Activated CD8-positive, alpha-beta memory T cell treated with anti-CD3 and anti-CD28 coated beads for 36 hours (primary cell): ENCODE results near the gene GH1. TPM values are rescaled to one million over a fixed set of nuclear protein-coding genes. Genes with fewer than 3 reads are reported as not detected.
"Not testable (repeated sequence)": the region's sequence is repeated elsewhere in the genome, so short reads cannot be mapped to it uniquely, and the experiment has no call there.

Experiments used
- CTCF ChIA-PET: fragments of 350-600 bp; sonication (Branson Sonifier 250); formaldehyde crosslinking; loops from one replicate; lab custom pipeline; 2021; ENCODE audit warnings: antibody characterized with exemption; lab: Charles Lee
- POLR2A ChIA-PET: fragments of 350-600 bp; sonication (Branson Sonifier 250); formaldehyde crosslinking; loops from one replicate; lab custom pipeline; 2021; ENCODE audit warnings: antibody characterized with exemption; lab: Charles Lee
- total RNA-seq, 2 experiments: library from RNA; stranded (reverse); gene quantifications; one replicate each; pipeline ENCODE4 v1.2.3, GENCODE V29; 2021

Gene GH1
- total RNA-seq, 2 experiments from 2014 or later = not detected

GRCh38 chr17:63931981-63932561 lies 13.4 kb upstream of the GH1 start, which contains the start of gene CD79B:
CD79B (minus strand) TSS chr17:63932331; CDS start chr17:63932261, 70 bp downstream.
- CTCF ChIA-PET = interaction anchor here (0.5 to 2.2 kb wide), 5 partner anchors 13 to 93 kb away, joined by 3 to 15 read pairs (median 5); partner anchors contain the start of gene GH1
- POLR2A ChIA-PET = interaction anchor here (1.2 kb wide), 1 partner anchor 198 kb away, joined by 4 read pairs; the partner anchor contains the start of gene ERN1

DNA sequence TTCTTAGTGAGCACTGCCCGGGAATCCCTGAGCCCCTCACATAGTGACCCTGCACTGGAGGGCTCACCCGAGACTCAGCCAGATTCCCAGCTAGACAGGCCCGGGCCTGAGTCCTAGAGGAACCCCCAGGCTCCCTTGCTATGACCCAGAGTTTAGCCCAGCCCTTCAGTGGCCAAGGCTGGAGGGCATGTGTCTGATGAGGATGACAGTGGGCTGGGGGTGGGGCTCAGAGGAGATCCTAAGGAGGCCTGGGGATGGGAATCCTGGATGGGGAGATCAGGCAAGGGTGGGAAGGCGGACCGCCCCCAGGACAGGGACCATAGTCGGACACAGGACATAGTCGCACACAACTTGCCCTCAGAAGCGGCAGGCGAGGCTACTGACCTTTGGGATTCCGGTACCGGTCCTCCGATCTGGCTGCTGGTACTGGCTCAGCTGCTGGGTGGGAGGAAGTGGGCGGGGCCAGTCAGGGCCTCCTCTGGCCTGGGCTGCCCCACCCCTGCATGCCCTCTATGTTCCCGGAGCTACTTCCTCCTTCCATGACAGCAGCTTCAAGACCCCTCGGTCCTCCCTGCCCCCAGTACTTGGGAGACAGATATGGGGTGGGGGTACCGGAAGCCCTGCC lies 12.4 kb upstream of the GH1 start:
- ChIA-PET POLR2A (interaction anchor here (1.2 kb wide), 1 partner anchor 199 kb away, joined by 4 read pairs; the partner anchor contains the start of gene ERN1), CTCF (interaction anchor here (1.1 to 1.8 kb wide), 3 partner anchors 12 to 94 kb away, joined by 3 to 5 read pairs (median 5); partner anchors contain the start of gene CSHL1)

- POLR2A ChIA-PET = interaction anchor here (0.6 kb wide), 1 partner anchor 88 kb away, joined by 4 read pairs; no protein-coding TSS in a partner anchor
- CTCF ChIA-PET = interaction anchor here (1.1 to 1.8 kb wide), 5 partner anchors 11 to 95 kb away, joined by 3 to 5 read pairs (median 4); no protein-coding TSS in a partner anchor
These were observed 11.5 kb upstream of the GH1 start for GRCh38 chr17:63929860-63930766.

DNA sequence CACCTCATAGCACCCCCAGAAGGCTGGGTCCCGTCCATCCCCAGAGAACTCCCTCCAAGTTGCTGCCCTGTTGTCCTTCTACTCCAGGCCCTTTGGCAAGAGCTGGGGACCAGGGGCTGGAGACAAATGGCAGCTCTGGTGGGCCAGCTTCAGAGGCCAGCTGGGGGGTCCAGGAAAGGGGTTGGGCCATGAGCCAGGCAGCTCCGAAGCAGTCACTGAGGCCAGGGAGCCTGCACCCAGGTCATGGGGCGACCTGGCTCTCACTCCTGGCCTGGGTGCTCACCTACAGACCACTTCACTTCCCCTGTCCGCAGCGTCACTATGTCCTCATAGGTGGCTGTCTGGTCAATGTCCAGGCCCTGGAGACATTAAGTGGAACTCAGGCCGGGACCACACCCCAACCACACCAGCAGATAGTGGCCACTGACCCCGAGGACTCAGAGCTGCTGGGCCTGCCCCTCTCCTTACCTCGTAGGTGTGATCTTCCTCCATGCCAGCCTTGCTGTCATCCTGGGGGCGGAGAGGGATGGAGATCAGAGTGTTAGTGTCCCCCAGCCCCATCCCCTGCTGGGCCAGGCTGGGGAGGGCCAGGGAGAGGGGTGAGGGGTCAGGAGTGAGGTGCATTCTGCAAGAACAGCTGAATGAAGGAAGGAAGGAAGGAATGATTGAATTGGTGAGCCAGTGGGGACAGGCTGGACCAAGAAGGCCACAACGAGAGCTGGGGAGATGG lies 10.5 kb upstream of the GH1 start:
- POLR2A ChIA-PET = interaction anchor here (0.6 kb wide), 1 partner anchor 89 kb away, joined by 4 read pairs; no protein-coding TSS in a partner anchor
- CTCF ChIA-PET = interaction anchor here (0.6 to 1.2 kb wide), 5 partner anchors 10 to 94 kb away, joined by 3 to 4 read pairs (median 3); no protein-coding TSS in a partner anchor

GRCh38 chr17:63928172-63928666 lies 9.6 kb upstream of the GH1 start:
- CTCF ChIA-PET = interaction anchor here (0.6 to 1.0 kb wide), 3 partner anchors 9 to 95 kb away, joined by 3 to 5 read pairs (median 3); no protein-coding TSS in a partner anchor

DNA sequence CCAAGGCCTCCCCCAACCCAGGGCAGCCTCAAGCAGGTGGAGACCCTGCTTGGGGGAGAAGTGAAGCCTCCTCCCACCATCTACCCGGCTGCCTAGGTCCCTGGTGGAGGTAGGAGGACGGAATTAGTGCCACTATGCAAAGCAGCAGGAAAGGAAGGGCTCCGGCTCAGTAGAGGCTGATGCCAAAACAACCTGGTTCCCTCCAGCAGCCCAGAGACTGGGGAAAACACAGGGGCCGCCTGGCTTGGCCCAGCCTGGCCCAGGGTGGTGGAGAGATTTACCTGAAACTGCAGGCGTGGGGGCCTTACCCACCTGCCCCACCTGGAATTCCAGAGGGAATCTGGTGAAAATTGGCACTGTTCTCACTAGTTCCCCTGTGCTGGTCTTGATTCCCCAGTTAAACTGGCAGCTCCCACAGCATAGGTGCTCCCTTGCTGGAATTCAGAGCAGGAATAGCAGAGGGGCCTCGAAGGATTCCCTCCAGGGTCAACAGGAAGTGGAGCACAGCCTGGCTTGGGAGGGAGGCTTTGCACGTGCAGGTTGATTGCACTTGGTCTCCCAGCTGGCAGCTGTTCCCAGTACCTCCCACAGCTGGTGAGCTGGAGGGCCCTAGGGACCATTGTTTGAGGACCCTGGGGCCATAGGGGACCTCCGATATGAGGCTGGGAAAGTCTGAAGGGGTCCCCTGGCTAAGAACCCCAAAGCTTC lies 9.0 kb upstream of the GH1 start:
- POLR2A ChIA-PET = no interaction called here
- CTCF ChIA-PET = interaction anchor here (1.0 kb wide), 1 partner anchor 8 kb away, joined by 5 read pairs; no protein-coding TSS in a partner anchor

More at GRCh38 chr17:63928172-63928666, 9.6 kb upstream of the GH1 start:
- POLR2A ChIA-PET = no interaction called here

DNA sequence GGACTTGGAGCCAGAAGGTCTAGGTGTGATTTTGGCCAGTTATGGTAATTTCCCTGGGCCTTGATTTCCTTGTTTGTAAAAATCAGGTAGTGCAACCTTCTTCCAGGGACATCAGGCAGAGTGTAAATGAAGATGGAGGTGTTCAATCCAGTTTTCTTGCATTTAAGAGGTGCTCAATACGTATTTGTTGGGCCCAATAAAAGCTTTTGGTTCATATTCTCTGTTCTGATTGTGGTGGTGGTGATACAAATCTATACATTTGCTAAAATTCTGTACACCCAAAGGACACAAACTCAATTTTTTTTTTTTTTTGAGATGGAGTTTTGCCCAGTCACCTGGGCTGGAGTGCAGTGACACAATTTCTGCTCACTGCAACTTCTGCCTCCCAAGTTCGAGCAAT lies 7.5 kb upstream of the GH1 start:
- ChIA-PET CTCF (interaction anchor here (0.7 to 1.1 kb wide), 2 partner anchors 100 to 124 kb away, joined by 3 read pairs; no protein-coding TSS in a partner anchor), POLR2A (no interaction called here)

DNA sequence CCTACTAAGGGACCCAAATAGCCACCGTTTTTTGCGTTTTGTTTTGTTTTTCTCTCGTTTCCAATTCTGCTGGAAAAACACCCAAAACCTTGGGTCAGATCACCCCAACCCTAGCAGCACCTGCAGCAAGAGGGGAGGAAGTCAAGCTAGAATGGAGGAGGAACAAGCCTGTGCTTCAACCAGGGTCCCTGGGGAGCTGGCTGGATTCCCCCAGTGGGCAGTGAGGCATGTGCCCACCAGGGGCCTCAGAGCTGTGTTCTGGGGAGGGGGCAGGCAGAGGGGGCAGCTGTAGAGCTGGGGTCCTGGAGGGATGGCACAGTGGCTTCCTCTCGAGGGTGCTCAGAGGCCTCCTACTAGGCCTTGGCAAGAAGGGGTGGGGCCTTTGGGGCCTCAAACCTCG lies 7.0 kb upstream of the GH1 start:
- CTCF ChIA-PET = interaction anchor here (0.7 to 1.3 kb wide), 3 partner anchors 21 to 124 kb away, joined by 3 to 4 read pairs (median 3); no protein-coding TSS in a partner anchor
- POLR2A ChIA-PET = no interaction called here

DNA sequence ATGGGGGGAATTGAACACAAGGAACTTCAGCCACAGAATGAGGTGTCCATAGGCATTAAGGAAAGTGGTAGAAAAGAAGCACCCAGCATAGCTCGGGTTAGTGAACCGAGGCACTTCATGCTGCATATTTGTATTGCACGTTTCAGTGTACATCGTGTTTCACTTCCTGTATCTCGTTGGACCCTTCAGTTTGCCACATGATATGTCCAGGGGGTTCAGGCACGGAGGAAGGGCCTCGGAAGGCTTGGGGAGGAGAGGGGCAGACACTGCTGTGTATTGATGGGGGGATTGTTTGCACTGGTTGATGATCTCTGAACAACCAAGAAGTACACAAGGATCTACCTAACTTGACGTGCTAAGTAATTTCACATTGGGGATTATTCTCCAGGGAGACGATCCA lies 3.8 kb upstream of the GH1 start:
- POLR2A ChIA-PET = not testable (repeated sequence)
- CTCF ChIA-PET = interaction anchor here (1.5 kb wide), 1 partner anchor 24 kb away, joined by 4 read pairs; no protein-coding TSS in a partner anchor

- POLR2A ChIA-PET = interaction anchor here (0.7 kb wide), 1 partner anchor 66 kb away, joined by 3 read pairs; no protein-coding TSS in a partner anchor
These were observed 2.1 kb upstream of the GH1 start for GRCh38 chr17:63920779-63921178.

DNA sequence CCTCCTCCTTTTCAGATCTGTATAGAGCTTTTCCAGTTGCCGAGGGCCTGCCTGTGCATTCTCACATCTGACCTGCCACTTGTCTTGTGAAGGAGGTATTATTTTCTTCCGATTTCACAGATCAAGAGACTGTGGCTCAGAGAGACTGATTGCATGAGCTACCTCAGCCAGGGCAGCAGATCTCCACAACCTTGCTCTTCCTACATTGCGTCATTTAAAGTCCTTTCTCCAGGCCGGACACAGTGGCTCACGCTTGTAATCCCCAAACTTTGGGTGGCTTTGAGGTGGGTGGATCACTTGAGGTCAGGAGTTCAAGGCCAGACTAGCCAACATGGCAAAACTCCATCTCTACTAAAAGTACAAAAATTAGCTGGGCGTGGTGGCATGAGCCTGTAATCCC lies 1.4 kb upstream of the GH1 start:
- CTCF ChIA-PET = interaction anchor here (0.7 to 3.6 kb wide), 19 partner anchors 8 to 213 kb away, joined by 3 to 36 read pairs (median 5); partner anchors contain the start of genes CSHL1 and PRR29
- POLR2A ChIA-PET = not testable (repeated sequence)

More at GRCh38 chr17:63920779-63921178, 2.1 kb upstream of the GH1 start:
- CTCF ChIA-PET = interaction anchor here (1.1 to 3.6 kb wide), 5 partner anchors 26 to 109 kb away, joined by 3 to 36 read pairs (median 13); no protein-coding TSS in a partner anchor

DNA sequence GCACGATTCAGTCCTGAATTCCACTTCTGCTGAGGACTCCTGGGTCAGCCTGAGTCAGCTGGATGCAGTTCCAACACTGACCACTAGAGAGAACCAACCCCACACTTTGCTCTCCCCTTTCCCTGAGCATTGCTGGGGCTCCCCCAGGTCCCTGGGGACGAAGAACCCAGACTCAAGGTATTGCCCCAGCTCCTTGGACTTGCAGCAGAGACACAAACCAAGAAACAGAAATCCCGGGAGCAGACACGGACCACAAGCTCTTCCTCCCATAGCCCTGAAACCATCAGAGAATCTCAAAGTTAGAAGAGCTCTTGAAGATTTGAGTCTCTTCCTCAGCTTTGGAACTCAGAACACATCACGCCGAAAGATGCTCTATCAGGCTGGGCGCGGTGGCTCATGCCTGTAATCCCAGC lies 678 bp upstream of the GH1 start:
- POLR2A ChIA-PET = no interaction called here
- CTCF ChIA-PET = interaction anchor here (0.6 to 3.6 kb wide), 26 partner anchors 8 to 218 kb away, joined by 3 to 36 read pairs (median 5); partner anchors contain the start of genes CD79B, CSHL1, ICAM2 and PRR29

DNA sequence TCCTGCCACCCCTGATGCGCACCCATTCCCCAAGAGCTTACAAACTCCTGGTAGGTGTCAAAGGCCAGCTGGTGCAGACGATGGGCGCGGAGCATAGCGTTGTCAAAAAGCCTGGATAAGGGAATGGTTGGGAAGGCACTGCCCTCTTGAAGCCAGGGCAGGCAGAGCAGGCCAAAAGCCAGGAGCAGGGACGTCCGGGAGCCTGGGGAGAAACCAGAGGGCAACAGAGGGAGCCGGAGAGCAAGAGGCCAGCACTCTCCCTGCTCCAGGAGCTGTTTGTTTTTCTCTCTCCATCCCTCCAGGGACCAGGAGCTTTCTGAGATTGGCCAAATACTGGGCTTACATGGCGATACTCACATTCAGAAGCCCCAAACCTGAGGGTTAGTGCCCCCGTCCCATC lies 334 bp downstream of the GH1 start:
- CTCF ChIA-PET = interaction anchor here (0.6 to 3.6 kb wide), 12 partner anchors 14 to 215 kb away, joined by 3 to 36 read pairs (median 12); partner anchors contain the start of gene CD79B
- POLR2A ChIA-PET = no interaction called here

- ChIA-PET CTCF (interaction anchor here (0.6 to 3.6 kb wide), 6 partner anchors 29 to 216 kb away, joined by 3 to 36 read pairs (median 12); no protein-coding TSS in a partner anchor), POLR2A (no interaction called here)
These were observed 993 bp downstream of the GH1 start for GRCh38 chr17:63917646-63918045.

DNA sequence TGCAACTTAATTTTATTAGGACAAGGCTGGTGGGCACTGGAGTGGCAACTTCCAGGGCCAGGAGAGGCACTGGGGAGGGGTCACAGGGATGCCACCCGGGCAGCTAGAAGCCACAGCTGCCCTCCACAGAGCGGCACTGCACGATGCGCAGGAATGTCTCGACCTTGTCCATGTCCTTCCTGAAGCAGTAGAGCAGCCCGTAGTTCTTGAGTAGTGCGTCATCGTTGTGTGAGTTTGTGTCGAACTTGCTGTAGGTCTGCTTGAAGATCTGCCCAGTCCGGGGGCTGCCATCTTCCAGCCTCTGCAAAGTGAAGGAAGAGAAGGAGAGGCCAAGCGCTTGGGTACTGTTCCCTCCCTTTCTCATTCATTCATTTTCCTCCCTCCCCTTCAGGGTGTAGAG lies 1.4 kb downstream of the GH1 start:
- POLR2A ChIA-PET = not testable (repeated sequence)
- CTCF ChIA-PET = interaction anchor here (1.3 to 3.6 kb wide), 5 partner anchors 12 to 216 kb away, joined by 3 to 36 read pairs (median 21); no protein-coding TSS in a partner anchor

- CTCF ChIA-PET = interaction anchor here (1.3 to 1.7 kb wide), 2 partner anchors 13 to 51 kb away, joined by 3 to 4 read pairs; no protein-coding TSS in a partner anchor
These were observed 2.0 kb downstream of the GH1 start for GRCh38 chr17:63916566-63917185.

More at GRCh38 chr17:63916566-63917185, 2.0 kb downstream of the GH1 start:
- POLR2A ChIA-PET = no interaction called here
